HCT116 (cell line): Measurements from ENCODE around the gene DMBX1. TPM values are rescaled to one million over a fixed set of nuclear protein-coding genes. Genes with fewer than 3 reads are reported as not detected.

Experiments
- ATAC-seq: fragments of 200-7000 bp; cut with Tn5 transposase; 2 replicates; pipeline ENCODE4 v1.9.1; 2020; ENCODE audit warnings: mild to moderate bottlenecking, moderate library complexity
- BruUV-seq: library from RNA; stranded (reverse); fragments of 400-500 nt; replicated peaks from 2 replicates; lab custom pipeline; 2021; lab: Mats Ljungman, UMichigan
- CTCF ChIA-PET: fragments of 300-600 bp; sonication (Branson Sonifier 250); formaldehyde crosslinking; loops from one replicate; lab custom pipeline; 2021; ENCODE audit warnings: antibody characterized with exemption; lab: Charles Lee
- POLR2A ChIA-PET: fragments of 300-600, 350-600 bp; sonication (Branson Sonifier 250); formaldehyde crosslinking; loops from one replicate; lab custom pipeline; 2021; ENCODE audit warnings: antibody characterized with exemption; lab: Charles Lee
- RAD21 ChIA-PET, 2 experiments: fragments of 300-600 bp; sonication (Branson Sonifier 250); formaldehyde crosslinking; loops; one replicate each; lab custom pipeline; 2023; ENCODE audit warnings: low total read pairs in 2 of 2; ENCODE audit not compliant: uncharacterized antibody in 2 of 2, unreplicated experiment in 2 of 2, low non-redundant PET in 1 of 2; lab: Charles Lee
- DNase-seq: peaks from one replicate; pipeline ENCODE4 v3.0.0-alpha.2; 2010; ENCODE audit warnings: low read depth, low spot score
- H2AFZ ChIP-seq: fragments of 200-600 bp; shearing (Covaris generic), sonication (generic); 2 replicates; pipeline ENCODE4 v1.6.1; 2017; ENCODE audit warnings: low read depth, mixed run types, mixed read lengths, antibody characterized with exemption, low read length; ENCODE audit not compliant: poor library complexity, severe bottlenecking
- H3K27ac ChIP-seq: 2 replicates; pipeline ENCODE4 v1.5.1; 2012; ENCODE audit warnings: low read depth, low read length
- H3K27me3 ChIP-seq: fragments of 200-600 bp; sonication (generic); 2 replicates; pipeline ENCODE4 v1.6.1; 2016; ENCODE audit warnings: mixed run types, low read length, mixed read lengths; ENCODE audit not compliant: insufficient read depth
- H3K36me3 ChIP-seq, 2 experiments: fragments of 200-500 bp in 1 of 2; fragments of 200-600 bp in 1 of 2; sonication (Bioruptor generic) in 1 of 2; sonication (generic) in 1 of 2; 2 replicates each; pipeline versions ENCODE4 v1.5.1 to v1.6.1; 2014 to 2016; ENCODE audit warnings: low read length in 2 of 2, inconsistent platforms in 1 of 2, mixed read lengths in 1 of 2, mixed run types in 1 of 2; ENCODE audit not compliant: insufficient read depth in 2 of 2, control insufficient read depth in 1 of 2
- H3K4me1 ChIP-seq, 2 experiments: fragments of 200-600 bp in 1 of 2; sonication (generic) in 1 of 2; 2 replicates each; pipeline versions ENCODE4 v1.5.1 to v1.6.1; 2012 to 2017; ENCODE audit warnings: low read length in 2 of 2, inconsistent platforms in 1 of 2, mild to moderate bottlenecking in 1 of 2, mixed read lengths in 1 of 2, mixed run types in 1 of 2, moderate library complexity in 1 of 2; ENCODE audit not compliant: insufficient read depth in 2 of 2, control insufficient read depth in 1 of 2
- H3K4me2 ChIP-seq: fragments of 200-600 bp; sonication (generic); 2 replicates; pipeline ENCODE4 v1.6.1; 2017; ENCODE audit warnings: mixed run types, low read length, mixed read lengths
- H3K4me3 ChIP-seq, 2 experiments: fragments of 200-600 bp in 1 of 2; sonication (generic) in 1 of 2; replicated peaks in 1 of 2; 2 replicates each; pipeline ENCODE4 v1.5.1; 2011 to 2016; ENCODE audit warnings: low read length in 2 of 2, control low read depth in 1 of 2, low read depth in 1 of 2, mild to moderate bottlenecking in 1 of 2, mixed read lengths in 1 of 2, mixed run types in 1 of 2
- H3K79me2 ChIP-seq: fragments of 200-600 bp; sonication (generic); 2 replicates; pipeline ENCODE4 v1.6.1; 2017; ENCODE audit warnings: mild to moderate bottlenecking, mixed run types, low read length, moderate library complexity, mixed read lengths; ENCODE audit not compliant: insufficient read depth
- H3K9ac ChIP-seq: fragments of 200-600 bp; sonication (generic); 2 replicates; pipeline ENCODE4 v1.6.1; 2016; ENCODE audit warnings: low read length, mixed read lengths
- H3K9me2 ChIP-seq: fragments of 200-600 bp; sonication (generic), shearing (Covaris generic); 2 replicates; pipeline ENCODE4 v1.6.1; 2017; ENCODE audit warnings: mixed run types, mild to moderate bottlenecking, moderate library complexity; ENCODE audit not compliant: insufficient read depth
- H3K9me3 ChIP-seq, 2 experiments: fragments of 200-500 bp in 1 of 2; fragments of 200-600 bp in 1 of 2; sonication (Bioruptor generic) in 1 of 2; sonication (generic) in 1 of 2; 2 replicates each; pipeline ENCODE4 v1.6.1; 2014 to 2017; ENCODE audit warnings: low read length in 2 of 2, mixed read lengths in 2 of 2, inconsistent platforms in 1 of 2, low read depth in 1 of 2, mild to moderate bottlenecking in 1 of 2, mixed run types in 1 of 2, moderate library complexity in 1 of 2; ENCODE audit not compliant: control insufficient read depth in 1 of 2, insufficient read depth in 1 of 2
- H4K20me1 ChIP-seq: fragments of 200-600 bp; sonication (generic), shearing (Covaris generic); 2 replicates; pipeline ENCODE4 v1.6.1; 2017; ENCODE audit warnings: mixed run types, mild to moderate bottlenecking, moderate library complexity; ENCODE audit not compliant: insufficient read depth
- SIN3A ChIP-seq: IDR thresholded peaks from 2 replicates; pipeline ENCODE4 v1.6.1; 2012; ENCODE audit warnings: low read depth
- SP1 ChIP-seq: IDR thresholded peaks from 2 replicates; pipeline ENCODE4 v1.6.1; 2012; ENCODE audit warnings: low read depth
- ZFX ChIP-seq: fragments of 450-650 bp; IDR thresholded peaks from 2 replicates; pipeline ENCODE4 v1.6.1; 2017
- intact Hi-C: fragments of 100-400 bp; cut with micrococcal nuclease; formaldehyde crosslinking; loops from 2 replicates; pipeline ENCODE4 v1.10.0; 2022
- total RNA-seq: library from RNA; stranded (reverse); gene quantifications from one replicate; pipeline ENCODE4 v1.2.1, GENCODE V29; 2021; ENCODE audit not compliant: unreplicated experiment

DMBX1 gene
- total RNA-seq, 1 experiment from 2014 or later, result 4.3 TPM

DNA sequence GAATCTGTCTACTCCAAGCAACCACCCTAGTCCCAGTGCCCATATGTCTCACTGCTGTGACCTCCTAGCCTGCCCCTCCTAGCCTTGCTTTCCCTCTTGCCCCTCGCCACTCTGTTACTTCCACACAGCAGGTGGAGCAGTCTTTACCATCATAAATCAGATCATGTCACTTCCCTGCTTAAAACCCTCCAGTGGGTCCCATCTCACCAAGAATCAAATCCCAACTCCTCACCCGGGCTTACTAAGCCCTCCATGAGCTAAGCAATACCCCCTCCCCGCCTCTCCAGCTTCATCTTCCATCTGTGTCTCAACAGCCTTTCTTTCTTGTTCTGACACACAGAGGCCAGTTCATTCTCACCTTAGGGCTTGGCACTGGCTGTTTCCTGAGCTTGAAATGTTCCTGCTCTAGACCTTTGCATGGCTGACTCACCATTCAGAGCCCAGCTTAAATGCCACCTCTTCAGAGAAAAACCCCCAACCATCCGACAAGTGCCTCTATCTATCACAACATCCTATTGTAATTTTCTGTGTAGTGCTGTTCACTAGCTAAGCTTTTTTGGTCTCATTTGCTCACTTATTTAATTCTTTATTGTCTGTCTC is 39.5 kb downstream of the DMBX1 start:
- Histone ChIP-seq H3K27ac (no peak overlapping the region), H3K79me2 (no peaks in the 10 kb centered on the region), H4K20me1 (no peaks in the 10 kb centered on the region), H3K9me3 (no peaks in the 10 kb centered on the region), H3K9ac (no peak overlapping the region), H2AFZ (no peak overlapping the region), H3K4me2 (no peak overlapping the region), H3K4me1 (peaks cover 0 to 9% of the 10 kb centered on the region in 2 experiments; a peak in 2 of 4 replicates), H3K4me3 (no peak overlapping the region), H3K27me3 (no peaks in the 10 kb centered on the region), H3K9me2 (no peaks in the 10 kb centered on the region), H3K36me3 (no peaks in the 10 kb centered on the region)
- no peak for TF ChIP-seq ZFX
- CTCF ChIA-PET, result interaction anchor here (0.6 to 5.5 kb wide), 10 partner anchors 10 to 196 kb away, joined by 3 to 67 read pairs (median 6); partner anchors contain the start of gene DMBX1
- ATAC-seq, result no peak
- intact Hi-C loops, result no loop called here
- no peak for DNase-seq
- POLR2A ChIA-PET, result interaction anchor here (1.2 kb wide), 1 partner anchor 87 kb away, joined by 3 read pairs; no protein-coding TSS in a partner anchor
- RAD21 ChIA-PET, result interaction anchor here (0.7 to 1.7 kb wide), 4 partner anchors 18 to 87 kb away, joined by 3 to 5 read pairs (median 4); no protein-coding TSS in a partner anchor
- no TSS peak for BruUV-seq

DNA sequence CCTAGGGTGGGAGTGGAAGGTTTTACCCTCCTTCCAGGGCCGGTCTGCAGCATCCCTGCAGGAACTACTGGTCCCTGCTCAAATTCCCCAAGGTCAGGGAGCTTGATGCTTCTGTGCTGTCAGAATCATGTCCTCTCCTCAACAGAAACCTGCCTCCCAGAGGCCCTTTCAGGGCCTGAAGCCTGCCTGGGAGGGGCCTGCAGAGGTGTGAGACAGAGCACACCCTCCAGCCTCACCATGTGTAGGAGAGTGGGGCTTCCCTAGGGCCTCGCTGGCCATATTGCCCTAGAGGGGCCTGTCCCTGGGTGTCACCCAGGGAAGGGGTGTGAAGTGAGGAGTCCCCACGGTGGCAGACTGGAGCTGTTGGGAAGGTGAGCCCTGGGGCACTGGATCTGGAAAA is 40.7 kb downstream of the DMBX1 start:
- intact Hi-C loops, result no loop called here

More for the DNA sequence above, 40.7 kb downstream of the DMBX1 start:
- Histone ChIP-seq H3K4me2 (no peak overlapping the region), H3K36me3 (no peaks in the 10 kb centered on the region), H3K27me3 (no peaks in the 10 kb centered on the region), H3K9me2 (no peaks in the 10 kb centered on the region), H3K9me3 (no peaks in the 10 kb centered on the region), H3K79me2 (no peaks in the 10 kb centered on the region), H2AFZ (no peak overlapping the region), H3K9ac (no peak overlapping the region), H3K27ac (no peak overlapping the region), H3K4me1 (peaks cover 1 to 11% of the 10 kb centered on the region in 2 experiments; a peak in 3 of 4 replicates), H4K20me1 (no peaks in the 10 kb centered on the region), H3K4me3 (no peak overlapping the region)
- RAD21 ChIA-PET, result no interaction called here
- TF ChIP-seq SIN3A (no peak), SP1 (no peak), ZFX (no peak)
- CTCF ChIA-PET, result interaction anchor here (2.1 to 5.5 kb wide), 2 partner anchors 18 to 84 kb away, joined by 8 to 67 read pairs; no protein-coding TSS in a partner anchor
- POLR2A ChIA-PET, result no interaction called here
- BruUV-seq, result no TSS peak
- DNase-seq (no peak), ATAC-seq (no peak)
